ENCODE results near the gene NEDD9.

DNA sequence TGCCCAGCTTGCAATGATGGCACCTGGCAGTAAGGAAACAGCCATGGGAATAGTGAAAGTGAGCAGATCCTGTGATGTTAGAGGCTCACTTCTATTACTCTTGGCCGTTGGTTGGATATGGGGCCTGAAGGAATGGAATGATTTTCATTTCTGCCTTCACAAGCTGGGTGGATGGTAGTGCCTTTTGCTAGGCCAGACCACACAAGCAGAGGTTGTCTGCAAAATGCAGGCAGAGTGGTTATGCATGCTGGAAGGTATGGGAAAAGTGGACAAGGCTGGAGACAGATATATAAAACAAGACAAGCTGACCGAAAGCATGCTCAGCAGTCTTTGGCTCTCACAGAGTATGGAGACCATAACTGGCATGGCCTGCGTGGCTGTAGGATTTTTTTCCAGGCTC is 70.2 kb downstream of the NEDD9 start:
- no peak for TF ChIP-seq POLR2AphosphoS5 (IDR thresholded peaks at IDR 0.05; ENCODE audit: low read depth, low read length)
- TF ChIP-seq, protein P1, sequence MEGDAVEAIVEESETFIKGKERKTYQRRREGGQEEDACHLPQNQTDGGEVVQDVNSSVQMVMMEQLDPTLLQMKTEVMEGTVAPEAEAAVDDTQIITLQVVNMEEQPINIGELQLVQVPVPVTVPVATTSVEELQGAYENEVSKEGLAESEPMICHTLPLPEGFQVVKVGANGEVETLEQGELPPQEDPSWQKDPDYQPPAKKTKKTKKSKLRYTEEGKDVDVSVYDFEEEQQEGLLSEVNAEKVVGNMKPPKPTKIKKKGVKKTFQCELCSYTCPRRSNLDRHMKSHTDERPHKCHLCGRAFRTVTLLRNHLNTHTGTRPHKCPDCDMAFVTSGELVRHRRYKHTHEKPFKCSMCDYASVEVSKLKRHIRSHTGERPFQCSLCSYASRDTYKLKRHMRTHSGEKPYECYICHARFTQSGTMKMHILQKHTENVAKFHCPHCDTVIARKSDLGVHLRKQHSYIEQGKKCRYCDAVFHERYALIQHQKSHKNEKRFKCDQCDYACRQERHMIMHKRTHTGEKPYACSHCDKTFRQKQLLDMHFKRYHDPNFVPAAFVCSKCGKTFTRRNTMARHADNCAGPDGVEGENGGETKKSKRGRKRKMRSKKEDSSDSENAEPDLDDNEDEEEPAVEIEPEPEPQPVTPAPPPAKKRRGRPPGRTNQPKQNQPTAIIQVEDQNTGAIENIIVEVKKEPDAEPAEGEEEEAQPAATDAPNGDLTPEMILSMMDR (IDR thresholded peaks at IDR 0.05) = no peak
- TF ChIP-seq TCF7L2 (IDR thresholded peaks at IDR 0.05; ENCODE audit: low read depth, low read length) = no peak
- TF ChIP-seq, protein P2, sequence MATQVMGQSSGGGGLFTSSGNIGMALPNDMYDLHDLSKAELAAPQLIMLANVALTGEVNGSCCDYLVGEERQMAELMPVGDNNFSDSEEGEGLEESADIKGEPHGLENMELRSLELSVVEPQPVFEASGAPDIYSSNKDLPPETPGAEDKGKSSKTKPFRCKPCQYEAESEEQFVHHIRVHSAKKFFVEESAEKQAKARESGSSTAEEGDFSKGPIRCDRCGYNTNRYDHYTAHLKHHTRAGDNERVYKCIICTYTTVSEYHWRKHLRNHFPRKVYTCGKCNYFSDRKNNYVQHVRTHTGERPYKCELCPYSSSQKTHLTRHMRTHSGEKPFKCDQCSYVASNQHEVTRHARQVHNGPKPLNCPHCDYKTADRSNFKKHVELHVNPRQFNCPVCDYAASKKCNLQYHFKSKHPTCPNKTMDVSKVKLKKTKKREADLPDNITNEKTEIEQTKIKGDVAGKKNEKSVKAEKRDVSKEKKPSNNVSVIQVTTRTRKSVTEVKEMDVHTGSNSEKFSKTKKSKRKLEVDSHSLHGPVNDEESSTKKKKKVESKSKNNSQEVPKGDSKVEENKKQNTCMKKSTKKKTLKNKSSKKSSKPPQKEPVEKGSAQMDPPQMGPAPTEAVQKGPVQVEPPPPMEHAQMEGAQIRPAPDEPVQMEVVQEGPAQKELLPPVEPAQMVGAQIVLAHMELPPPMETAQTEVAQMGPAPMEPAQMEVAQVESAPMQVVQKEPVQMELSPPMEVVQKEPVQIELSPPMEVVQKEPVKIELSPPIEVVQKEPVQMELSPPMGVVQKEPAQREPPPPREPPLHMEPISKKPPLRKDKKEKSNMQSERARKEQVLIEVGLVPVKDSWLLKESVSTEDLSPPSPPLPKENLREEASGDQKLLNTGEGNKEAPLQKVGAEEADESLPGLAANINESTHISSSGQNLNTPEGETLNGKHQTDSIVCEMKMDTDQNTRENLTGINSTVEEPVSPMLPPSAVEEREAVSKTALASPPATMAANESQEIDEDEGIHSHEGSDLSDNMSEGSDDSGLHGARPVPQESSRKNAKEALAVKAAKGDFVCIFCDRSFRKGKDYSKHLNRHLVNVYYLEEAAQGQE (IDR thresholded peaks at IDR 0.05; ENCODE audit: insufficient read depth in 1 of 2, low read depth in 2 of 2, low read length in 1 of 2) = no peak
- TF ChIP-seq SIN3A (IDR thresholded peaks at IDR 0.05; ENCODE audit: borderline replicate concordance, insufficient read depth, low read depth, low read length) = no peak
